ENCODE measurements around the gene FBH1. TPM values are rescaled to one million over a fixed set of nuclear protein-coding genes. Genes with fewer than 3 reads are reported as not detected.

Gene FBH1
- total RNA-seq, 1 donor from 2014 or later = 73.3 TPM

- no peak for TF ChIP-seq CTCF (IDR thresholded peaks at IDR 0.05)
- DNase-seq (no peak), ATAC-seq (no peak)
- no peaks in the 10 kb centered on the region for H3K36me3 ChIP-seq
- intact Hi-C loops (cut with DNase I) = no loop called here
- no peak overlapping the region for H3K27ac ChIP-seq
- H3K4me3 ChIP-seq = no peak overlapping the region
- H3K27me3 ChIP-seq = no peaks in the 10 kb centered on the region
- H3K4me1 ChIP-seq = no peaks in the 10 kb centered on the region
- no peaks in the 10 kb centered on the region for H3K9me3 ChIP-seq
These were observed 91.5 kb downstream of the FBH1 start for GRCh38 chr10:5981529-5981928.

- Histone ChIP-seq H3K4me1 (no peaks in the 10 kb centered on the region), H3K9me3 (no peaks in the 10 kb centered on the region), H3K27ac (no peak overlapping the region), H3K27me3 (no peaks in the 10 kb centered on the region), H3K36me3 (no peaks in the 10 kb centered on the region), H3K4me3 (no peak overlapping the region)
- ATAC-seq (peak; percentile 42), DNase-seq (no peak)
- intact Hi-C loops (cut with DNase I) = no loop called here
- TF ChIP-seq CTCF (IDR thresholded peaks at IDR 0.05) = no peak
These were observed 93.7 kb downstream of the FBH1 start for GRCh38 chr10:5983774-5984173.

- H3K36me3 ChIP-seq = no peaks in the 10 kb centered on the region
- H3K27me3 ChIP-seq = no peaks in the 10 kb centered on the region
- intact Hi-C loops (cut with DNase I) = no loop called here
- H3K4me1 ChIP-seq = no peaks in the 10 kb centered on the region
- TF ChIP-seq CTCF (IDR thresholded peaks at IDR 0.05) = no peak
- H3K9me3 ChIP-seq = no peaks in the 10 kb centered on the region
- no peak overlapping the region for H3K4me3 ChIP-seq
- DNase-seq (no peak), ATAC-seq (no peak)
- H3K27ac ChIP-seq = no peak overlapping the region
These were observed 95.0 kb downstream of the FBH1 start for GRCh38 chr10:5985029-5985428.

Other genes starting within 250 kb of the FBH1 start
- 23.0 TPM for gene ASB13, start 223.6 kb upstream of the FBH1 start, total RNA-seq
- gene TASOR2, start 205.4 kb upstream of the FBH1 start, total RNA-seq = 63.7 TPM
- 174 TPM for gene GDI2, start 76.8 kb upstream of the FBH1 start, total RNA-seq
- 4.6 TPM for gene ANKRD16, start 350 bp upstream of the FBH1 start, total RNA-seq
- 36.7 TPM for gene IL15RA, start 87.3 kb downstream of the FBH1 start, total RNA-seq
- gene IL2RA, start 172.1 kb downstream of the FBH1 start, total RNA-seq = 4.3 TPM
- 92.5 TPM for gene RBM17, start 198.8 kb downstream of the FBH1 start, total RNA-seq